K562 (cell line): ENCODE results near the gene ZNF442. TPM values are rescaled to one million over a fixed set of nuclear protein-coding genes. Genes with fewer than 3 reads are reported as not detected.

ENCODE experiments used
- ATAC-seq: fragments of 200-7000 bp; cut with Tn5 transposase; 3 replicates; pipeline ENCODE4 v1.9.1; 2020; ENCODE audit warnings: moderate library complexity
- BruUV-seq: library from RNA; stranded (reverse); fragments of 400-500 nt; replicated peaks from 2 replicates; lab custom pipeline; 2021; lab: Mats Ljungman, UMichigan
- CTCF ChIA-PET: fragments of 300-600 bp; formaldehyde crosslinking; extraction: SDS; loops from one replicate; lab custom pipeline; 2021; ENCODE audit warnings: low intra/inter-chr PET ratio; lab: Yijun Ruan, JAX
- POLR2A ChIA-PET: fragments of 300-600, 350-650 bp; sonication (Branson Sonifier 250); formaldehyde crosslinking; extraction: SDS; loops from one replicate; lab custom pipeline; 2021; ENCODE audit warnings: antibody characterized with exemption, inconsistent platforms; lab: Yijun Ruan, JAX
- DNase-seq, 4 experiments: peaks; one replicate each; pipeline versions ENCODE4 v3.0.0 to v3.0.0-alpha.2; 2011 to 2018; ENCODE audit warnings: low spot score in 3 of 4, mixed read lengths in 3 of 4; ENCODE audit errors: extremely low read depth in 1 of 4
- FAIRE-seq: peaks from 2 replicates; lab custom pipeline; 2011; peaks lifted over from hg19 to GRCh38; lab: Jason Lieb, UNC
- H2AFZ ChIP-seq: 2 replicates; pipeline ENCODE4 v1.6.0; 2011; ENCODE audit warnings: low read depth, low read length, control low read depth, inconsistent platforms
- H3K27ac ChIP-seq: fragments of 200-600 bp; 3 replicates; pipeline ENCODE4 v1.8.0; 2011; ENCODE audit warnings: low read depth, mild to moderate bottlenecking, control low read depth, inconsistent platforms, low read length, moderate library complexity, mixed read lengths; ENCODE audit errors: extremely low read depth
- H3K27me3 ChIP-seq, 2 experiments: fragments of 300-600 bp in 1 of 2; 2 replicates in 1 of 2; 3 replicates in 1 of 2; pipeline versions ENCODE4 v1.6.0 to v1.8.0; 2011; ENCODE audit warnings: inconsistent platforms in 2 of 2, low read length in 2 of 2, mild to moderate bottlenecking in 1 of 2, mixed read lengths in 1 of 2, moderate library complexity in 1 of 2; ENCODE audit not compliant: control insufficient read depth in 2 of 2, insufficient read depth in 2 of 2
- H3K36me3 ChIP-seq: fragments of 300-600 bp; 3 replicates; pipeline ENCODE4 v1.8.0; 2011; ENCODE audit warnings: mild to moderate bottlenecking, low read length, inconsistent platforms; ENCODE audit not compliant: control insufficient read depth, insufficient read depth
- H3K4me1 ChIP-seq, 2 experiments: fragments of 200-600 bp in 1 of 2; replicated peaks in 1 of 2; 2 replicates in 1 of 2; 3 replicates in 1 of 2; pipeline versions ENCODE4 v1.5.1 to v1.8.0; 2011; ENCODE audit warnings: inconsistent platforms in 2 of 2, low read length in 2 of 2, mild to moderate bottlenecking in 1 of 2, mixed read lengths in 1 of 2, moderate library complexity in 1 of 2; ENCODE audit not compliant: control insufficient read depth in 2 of 2, insufficient read depth in 2 of 2
- H3K4me2 ChIP-seq: 2 replicates; pipeline ENCODE4 v1.6.1; 2011; ENCODE audit warnings: low read length, control low read depth, inconsistent platforms, mixed read lengths; ENCODE audit not compliant: insufficient read depth
- H3K4me3 ChIP-seq: fragments of 200-600 bp; sonication (generic), shearing (Covaris generic); 2 replicates; pipeline ENCODE4 v1.5.1; 2016; ENCODE audit warnings: control low read depth, inconsistent platforms
- H3K79me2 ChIP-seq: fragments of 200-600 bp; 3 replicates; pipeline ENCODE4 v1.8.0; 2011; ENCODE audit warnings: low read length, inconsistent platforms; ENCODE audit not compliant: control insufficient read depth, insufficient read depth
- H3K9ac ChIP-seq, 2 experiments: 2 replicates each; pipeline versions ENCODE4 v1.6.0 to v1.6.1; 2011; ENCODE audit warnings: low read depth in 2 of 2, low read length in 2 of 2, control low read depth in 1 of 2, inconsistent platforms in 1 of 2, mild to moderate bottlenecking in 1 of 2, mixed read lengths in 1 of 2; ENCODE audit not compliant: insufficient read depth in 1 of 2
- H3K9me1 ChIP-seq: one replicate; pipeline ENCODE4 v1.6.0; 2011; ENCODE audit warnings: inconsistent platforms, mild to moderate bottlenecking, low read length, moderate library complexity; ENCODE audit not compliant: control insufficient read depth, insufficient read depth
- H3K9me3 ChIP-seq: replicated peaks from 2 replicates; pipeline ENCODE4 v1.5.1; 2011; ENCODE audit warnings: low read depth, low read length, inconsistent platforms; ENCODE audit not compliant: control insufficient read depth, insufficient read depth
- H4K20me1 ChIP-seq: replicated peaks from 2 replicates; pipeline ENCODE4 v1.6.1; 2011; ENCODE audit warnings: low read length, inconsistent platforms, mixed read lengths; ENCODE audit not compliant: control insufficient read depth, insufficient read depth
- AFF1 ChIP-seq, 2 experiments: fragments of 450-650 bp; IDR thresholded peaks; 2 replicates each; pipeline ENCODE4 v1.6.1; 2018; ENCODE audit warnings: mild to moderate bottlenecking in 2 of 2, low read depth in 1 of 2; ENCODE audit not compliant: partially characterized antibody in 2 of 2
- CBX5 ChIP-seq: IDR thresholded peaks from 2 replicates; pipeline ENCODE4 v1.6.1; 2014; ENCODE audit warnings: low read depth, borderline replicate concordance
- DDX20 ChIP-seq: fragments of 450-650 bp; IDR thresholded peaks from 2 replicates; pipeline ENCODE4 v1.6.1; 2016; ENCODE audit warnings: missing genetic modification characterization, low read depth, mild to moderate bottlenecking, missing compliant biosample characterization, moderate library complexity
- HMGN3 ChIP-seq: IDR thresholded peaks from 2 replicates; pipeline ENCODE4 v1.6.1; 2011; ENCODE audit warnings: borderline replicate concordance, low read depth, mild to moderate bottlenecking, mixed read lengths, low read length; ENCODE audit not compliant: insufficient read length; ENCODE audit errors: extremely low read depth
- NFYB ChIP-seq: IDR thresholded peaks from 2 replicates; pipeline ENCODE4 v1.6.1; 2011; ENCODE audit warnings: mild to moderate bottlenecking, moderate library complexity; ENCODE audit not compliant: insufficient read length; ENCODE audit errors: extremely low read depth
- SAP30 ChIP-seq: fragments of 200-600 bp; sonication (generic); IDR thresholded peaks from 2 replicates; pipeline ENCODE4 v1.6.1; 2012; ENCODE audit warnings: borderline replicate concordance, low read depth, mild to moderate bottlenecking, moderate library complexity, low read length, control low read depth, inconsistent platforms; ENCODE audit not compliant: insufficient read depth, poor library complexity, severe bottlenecking
- TRIM28 ChIP-seq: fragments of 450-650 bp; IDR thresholded peaks from 2 replicates; pipeline ENCODE4 v1.6.1; 2017
- USF1 ChIP-seq: sonication (generic); formaldehyde crosslinking; IDR thresholded peaks from 2 replicates; pipeline ENCODE4 v1.9.0; 2022; ENCODE audit warnings: mild to moderate bottlenecking, missing genetic modification reagents
- XRCC4 ChIP-seq: IDR thresholded peaks from one replicate; pipeline ENCODE4 v1.6.1; 2011; ENCODE audit not compliant: insufficient read depth, insufficient read length; ENCODE audit errors: extremely low read depth
- ZEB2 ChIP-seq: fragments of 450-650 bp; IDR thresholded peaks from 2 replicates; pipeline ENCODE4 v1.6.1; 2016
- ZNF274 ChIP-seq: IDR thresholded peaks from 2 replicates; pipeline ENCODE4 v1.6.1; 2011; ENCODE audit warnings: low read depth, mild to moderate bottlenecking, low read length, moderate library complexity, borderline replicate concordance
- ZNF280A ChIP-seq: fragments of 450-650 bp; IDR thresholded peaks from 2 replicates; pipeline ENCODE4 v1.6.1; 2018; ENCODE audit warnings: mild to moderate bottlenecking, low read depth; ENCODE audit not compliant: partially characterized antibody
- ZNF445 ChIP-seq: fragments of 250-450 bp; sonication (Bioruptor Pico); IDR thresholded peaks from 2 replicates; pipeline ENCODE4 v1.4.0; 2020; ENCODE audit warnings: low read depth, mild to moderate bottlenecking, moderate library complexity
- ZNF507 ChIP-seq: conservative IDR thresholded peaks from 2 replicates; pipeline ENCODE4 v1.6.1; 2017; ENCODE audit warnings: missing genetic modification characterization, missing compliant biosample characterization
- ZNF75A ChIP-seq: fragments of 450-650 bp; formaldehyde crosslinking; IDR thresholded peaks from 2 replicates; pipeline ENCODE4 v1.4.0; 2020; ENCODE audit warnings: mild to moderate bottlenecking
- WGBS: fragments of 100-300 bp; shearing (Covaris generic); methylation state at CpG from one replicate; pipeline ENCODE4 v1.1.6; 2016; ENCODE audit warnings: low coverage, mixed read lengths; ENCODE audit not compliant: insufficient coverage; ENCODE audit errors: missing lambda C conversion rate; 5-methylcytosine and 5-hydroxymethylcytosine counted together
- in situ Hi-C: fragments of 300-500 bp; cut with MboI; formaldehyde crosslinking; loops from 4 replicates; pipeline ENCODE4 v1.15.0; 2018; ENCODE audit warnings: inconsistent platforms, mixed read lengths
- intact Hi-C: fragments of 100-400 bp; cut with micrococcal nuclease; formaldehyde crosslinking; loops from 2 replicates; pipeline ENCODE4 v1.14.2; 2022
- polyA plus RNA-seq, 8 experiments: library from polyadenylated mRNA; depleted of rRNA in 4 of 8; stranded (reverse) in 5 of 8; unstranded in 3 of 8; fragments of >200 nt; fragmentation: Nextera tagmentation in 2 of 8; fragmentation: Illumina TruSeq in 1 of 8; extraction: Ambion mirVana in 2 of 8; extraction: Trizol in 1 of 8; gene quantifications; 2 replicates each; pipeline versions ENCODE4 v1.2.1 to v1.2.3, GENCODE V29; 2011 to 2014; ENCODE audit warnings: inconsistent platforms in 1 of 8, missing spikeins in 1 of 8
- total RNA-seq, 7 experiments: library from RNA; depleted of rRNA in 6 of 7; stranded (reverse); fragments of >200 nt in 6 of 7; fragmentation: Illumina TruSeq in 2 of 7; extraction: Trizol in 2 of 7; gene quantifications; 2 replicates each; pipeline versions ENCODE4 v1.2.1 to v1.2.3, GENCODE V29; 2011 to 2021; ENCODE audit warnings: low replicate concordance in 1 of 7

Gene ZNF442
- total and polyA plus RNA-seq, 9 of the 15 experiments (the other 6 are each of a cell fraction or from before 2014, with no cell fraction given), result 1.7 to 7.0 (median 4.1) TPM

GRCh38 chr19:12350185-12350889, 15.1 kb downstream of the ZNF442 start:
- H3K27me3 ChIP-seq, result no peaks in the 10 kb centered on the region
- peaks cover 21% of the 10 kb centered on the region for H3K36me3 ChIP-seq
- no peaks in the 10 kb centered on the region; the same call in 2 of the 3 replicates for H3K79me2 ChIP-seq
- no peak overlapping the region for H3K4me3 ChIP-seq
- no TSS peak for BruUV-seq
- ChIA-PET POLR2A (no interaction called here), CTCF (no interaction called here)
- peaks cover 30% of the 10 kb centered on the region for H3K9me3 ChIP-seq
- H3K27ac ChIP-seq, result no peak overlapping the region
- intact Hi-C loops (no loop called here), in situ Hi-C loops (no loop called here)
- H3K9ac ChIP-seq, result no peak overlapping the region
- no peak overlapping the region for H3K4me2 ChIP-seq
- WGBS, result 76% methylated on average over 8 of the region's 8 CpGs
- DNase-seq, result no peak
- H3K4me1 ChIP-seq, result no peaks in the 10 kb centered on the region
- no peak overlapping the region for H2AFZ ChIP-seq
- H3K9me1 ChIP-seq, result no peaks in the 10 kb centered on the region
- no peaks in the 10 kb centered on the region for H4K20me1 ChIP-seq
- no peak for FAIRE-seq
- ATAC-seq, result no peak
- TF ChIP-seq ZNF507 (tag), result 0 out of 2 replicates have a peak, but pooled peaks have one; percentile 20
- TF ChIP-seq TRIM28, result peak; percentile 89; the same call in 1 of the 2 replicates
- peak in 1 of 2 experiments; percentile 15 for TF ChIP-seq AFF1 (IDR thresholded peaks at IDR 0.05; ENCODE audit: low read depth in 1 of 2, partially characterized antibody in 2 of 2)
- TF ChIP-seq ZEB2, result peak; percentile 38; the same call in 1 of the 2 replicates
- 0 out of 2 replicates have a peak, but pooled peaks have one; percentile 62 for TF ChIP-seq CBX5
- no peak for TF ChIP-seq SAP30
- peak; percentile 96 for TF ChIP-seq ZNF274
- TF ChIP-seq ZNF75A (CRISPR knock-in tag), result peak; percentile 96
- TF ChIP-seq ZNF280A, result peak; percentile 47
- no peak for TF ChIP-seq HMGN3
- no peak for TF ChIP-seq NFYB
- TF ChIP-seq ZNF445 (CRISPR knock-in tag), result 0 out of 2 replicates have a peak, but pooled peaks have one; percentile 31
- TF ChIP-seq USF1 (CRISPR knock-in tag), result no peak
- no peak for TF ChIP-seq XRCC4
- TF ChIP-seq DDX20 (tag), result no peak
